ENCODE results near the gene NECTIN2. TPM values are rescaled to one million over a fixed set of nuclear protein-coding genes. Genes with fewer than 3 reads are reported as not detected.
"Not testable (repeated sequence)": the region's sequence is repeated elsewhere in the genome, so short reads cannot be mapped to it uniquely, and the experiment has no call there.

The NECTIN2 gene
- total RNA-seq, 1 donor from 2014 or later = 60.0 TPM

DNA sequence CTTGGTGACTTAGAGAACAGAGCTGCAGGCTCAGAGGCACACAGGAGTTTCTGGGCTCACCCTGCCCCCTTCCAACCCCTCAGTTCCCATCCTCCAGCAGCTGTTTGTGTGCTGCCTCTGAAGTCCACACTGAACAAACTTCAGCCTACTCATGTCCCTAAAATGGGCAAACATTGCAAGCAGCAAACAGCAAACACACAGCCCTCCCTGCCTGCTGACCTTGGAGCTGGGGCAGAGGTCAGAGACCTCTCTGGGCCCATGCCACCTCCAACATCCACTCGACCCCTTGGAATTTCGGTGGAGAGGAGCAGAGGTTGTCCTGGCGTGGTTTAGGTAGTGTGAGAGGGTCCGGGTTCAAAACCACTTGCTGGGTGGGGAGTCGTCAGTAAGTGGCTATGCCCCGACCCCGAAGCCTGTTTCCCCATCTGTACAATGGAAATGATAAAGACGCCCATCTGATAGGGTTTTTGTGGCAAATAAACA, 78.2 kb downstream of the NECTIN2 start:
- no peak for DNase-seq (ENCODE audit: low spot score)
- intact Hi-C loops (cut with DNase I) = no loop called here

DNA sequence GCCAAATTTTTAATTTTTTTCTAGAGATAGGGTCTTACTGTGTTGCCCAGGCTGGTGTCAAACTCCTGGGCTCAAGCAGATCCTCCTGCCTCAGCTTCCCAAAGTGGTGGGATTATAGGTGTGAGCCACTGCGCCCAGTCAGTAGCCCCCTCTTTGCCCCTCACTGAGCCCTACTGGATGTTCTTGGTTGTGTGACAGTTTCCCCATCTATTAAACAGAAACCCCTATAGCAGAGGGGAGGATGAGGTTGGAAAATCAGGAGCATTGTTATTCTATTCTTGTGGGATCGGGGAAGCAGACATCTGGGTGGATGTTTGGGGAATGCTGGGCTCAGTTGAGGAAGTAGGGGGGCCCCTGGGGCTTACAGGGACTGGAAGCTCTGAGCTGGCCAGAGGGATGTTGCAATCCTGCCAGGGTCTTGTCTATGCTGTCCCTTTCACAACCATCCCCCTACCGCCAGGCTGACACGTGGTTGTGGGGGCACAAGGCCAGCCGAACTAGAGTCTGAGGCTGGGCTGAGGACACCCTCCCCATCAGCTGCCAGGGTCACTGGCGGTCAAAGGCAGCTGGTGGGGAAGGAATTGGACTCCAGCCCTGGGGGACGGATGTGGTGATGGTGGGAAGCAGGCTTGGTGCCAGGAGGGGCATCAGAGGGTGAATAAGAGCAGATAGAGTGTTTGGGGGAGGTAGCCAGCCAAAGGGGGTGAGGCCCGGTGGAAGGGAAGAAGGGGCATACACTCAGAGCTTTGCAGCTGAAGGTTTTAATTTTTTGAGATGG, 79.2 kb downstream of the NECTIN2 start:
- no peak for DNase-seq (ENCODE audit: low spot score)
- intact Hi-C loops (cut with DNase I) = no loop called here

- intact Hi-C loops (cut with DNase I); DNase-seq (ENCODE audit: low spot score): not testable (repeated sequence)
Observed at GRCh38 chr19:44926245-44927077, 80.4 kb downstream of the NECTIN2 start.

- intact Hi-C loops (cut with DNase I) = no loop called here
- DNase-seq (ENCODE audit: low spot score) = no peak
Observed at GRCh38 chr19:44927746-44928145, 81.6 kb downstream of the NECTIN2 start.

DNA sequence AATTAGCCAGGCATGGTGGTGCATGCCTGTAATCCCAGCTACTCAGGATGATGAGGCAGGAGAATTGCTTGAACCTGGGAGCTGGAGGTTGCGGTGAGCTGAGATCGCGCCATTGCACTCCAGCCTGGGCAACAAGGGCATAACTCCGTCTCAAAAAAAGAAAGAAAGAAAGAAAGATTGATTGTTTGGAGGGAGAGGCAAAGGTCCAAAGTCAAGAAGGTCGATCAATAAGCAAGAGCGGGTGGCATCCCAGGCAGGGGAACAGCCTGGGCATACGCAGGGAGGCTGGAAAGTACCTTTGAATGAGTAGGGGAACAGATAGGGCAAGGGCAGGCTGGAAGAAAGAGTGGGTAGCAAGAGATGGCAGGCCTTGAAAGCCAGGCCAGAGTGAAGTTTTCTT, 84.0 kb downstream of the NECTIN2 start:
- intact Hi-C loops (cut with DNase I) = no loop called here
- DNase-seq (ENCODE audit: low spot score) = no peak

DNA sequence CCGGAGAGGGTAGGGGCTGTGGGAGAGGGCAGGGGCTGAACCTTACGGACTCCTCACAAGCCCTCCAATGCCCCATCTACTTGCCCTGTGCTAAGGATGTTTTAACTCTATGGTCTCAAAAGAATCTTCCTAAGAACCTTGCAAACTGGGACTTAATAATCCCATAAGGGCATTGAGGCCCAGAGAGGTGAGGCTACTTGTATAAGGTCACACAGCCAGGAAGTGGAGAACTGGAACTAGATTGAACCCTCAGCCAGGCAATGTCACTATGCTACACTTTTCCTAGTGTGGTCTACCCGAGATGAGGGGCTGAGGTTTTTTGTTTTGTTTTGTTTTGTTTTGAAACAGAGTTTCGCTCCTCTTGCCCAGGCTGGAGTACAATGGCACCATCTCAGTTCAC, 85.4 kb downstream of the NECTIN2 start:
- intact Hi-C loops (cut with DNase I) = no loop called here
- DNase-seq (ENCODE audit: low spot score) = no peak

Other genes starting within 250 kb of the NECTIN2 start
- gene IGSF23, start 232.7 kb upstream of the NECTIN2 start, total RNA-seq = not detected
- 44.0 TPM for gene PVR, start 202.4 kb upstream of the NECTIN2 start, total RNA-seq
- 7.6 TPM for gene CEACAM19, start 174.8 kb upstream of the NECTIN2 start, total RNA-seq
- not detected for gene CEACAM16, start 147.1 kb upstream of the NECTIN2 start, total RNA-seq
- 41.5 TPM for gene BCL3, start 97.6 kb upstream of the NECTIN2 start, total RNA-seq
- gene CBLC, start 68.4 kb upstream of the NECTIN2 start, total RNA-seq = not detected
- gene BCAM, start 37.2 kb upstream of the NECTIN2 start, total RNA-seq = 86.8 TPM
- 43.0 TPM for gene TOMM40, start 45.0 kb downstream of the NECTIN2 start, total RNA-seq
- gene APOE, start 59.5 kb downstream of the NECTIN2 start, total RNA-seq = 26.6 TPM
- gene APOC1, start 68.3 kb downstream of the NECTIN2 start, total RNA-seq = 7.3 TPM
- gene APOC4, start 95.9 kb downstream of the NECTIN2 start, total RNA-seq = not detected
- not detected for gene APOC2, start 99.8 kb downstream of the NECTIN2 start, total RNA-seq
- gene CLPTM1, start 109.1 kb downstream of the NECTIN2 start, total RNA-seq = 87.4 TPM
- 9.0 TPM for gene RELB, start 155.2 kb downstream of the NECTIN2 start, total RNA-seq
- gene CLASRP, start 192.7 kb downstream of the NECTIN2 start, total RNA-seq = 45.6 TPM
- gene ZNF296, start 230.2 kb downstream of the NECTIN2 start, total RNA-seq = 0.13 TPM
- 10.7 TPM for gene GEMIN7, start 233.0 kb downstream of the NECTIN2 start, total RNA-seq
- 18.6 TPM for gene PPP1R37, start 246.9 kb downstream of the NECTIN2 start, total RNA-seq

Data from cardiac septum (tissue), 1 donor.